SK-N-MC (cell line): Measurements from ENCODE around the gene PIF1.

Experiments
- DNase-seq: peaks from one replicate; pipeline ENCODE4 v3.0.0-alpha.2; 2011; ENCODE audit warnings: low read depth, low spot score
- H3K27ac ChIP-seq: fragments of 200-600 bp; sonication (generic); 2 replicates; pipeline ENCODE4 v1.5.1; 2016; ENCODE audit warnings: mixed run types
- H3K36me3 ChIP-seq: fragments of 200-600 bp; sonication (generic); 2 replicates; pipeline ENCODE4 v1.6.1; 2017; ENCODE audit warnings: antibody characterized with exemption, low read length, mixed read lengths; ENCODE audit not compliant: insufficient read depth
- H3K4me3 ChIP-seq: fragments of 200-600 bp; sonication (generic); 2 replicates; pipeline ENCODE4 v1.5.1; 2016
- H3K9ac ChIP-seq: fragments of 200-600 bp; sonication (generic); 2 replicates; pipeline ENCODE4 v1.8.0; 2017; ENCODE audit warnings: mixed run types, mixed read lengths; ENCODE audit not compliant: insufficient read length
- H3K9me3 ChIP-seq: fragments of 200-600 bp; sonication (generic); 2 replicates; pipeline ENCODE4 v1.6.1; 2017; ENCODE audit warnings: low read depth, mild to moderate bottlenecking, antibody characterized with exemption, low read length, moderate library complexity, mixed read lengths
- EZH2 ChIP-seq: fragments of 200-600 bp; sonication (generic); IDR thresholded peaks from one replicate; pipeline ENCODE4 v1.6.1; 2017; ENCODE audit warnings: antibody characterized with exemption
- FOXP2 ChIP-seq: optimal IDR thresholded peaks from 2 replicates; pipeline ENCODE3; 2011; ENCODE audit warnings: mild to moderate bottlenecking, moderate library complexity; ENCODE audit not compliant: insufficient read depth; ENCODE audit errors: extremely low read length, control extremely low read depth
- POLR2AphosphoS5 ChIP-seq: IDR thresholded peaks from 2 replicates; pipeline ENCODE4 v1.6.1; 2012; ENCODE audit warnings: mild to moderate bottlenecking, low read depth, low read length, borderline replicate concordance

Gene PIF1

GRCh38 chr15:64766058-64766457, 59.4 kb downstream of the PIF1 start:
- DNase-seq, result no peak
- H3K9ac ChIP-seq, result no peak overlapping the region
- no peaks in the 10 kb centered on the region for H3K9me3 ChIP-seq
- H3K27ac ChIP-seq, result no peak overlapping the region
- H3K36me3 ChIP-seq, result no peaks in the 10 kb centered on the region
- TF ChIP-seq EZH2, result no peak
- TF ChIP-seq POLR2AphosphoS5, result no peak
- no peak for TF ChIP-seq FOXP2
- H3K4me3 ChIP-seq, result no peak overlapping the region
